HG03108 (cell line): ENCODE results near the gene INSR.
"Not testable (repeated sequence)": the region's sequence is repeated elsewhere in the genome, so short reads cannot be mapped to it uniquely, and the experiment has no call there.

Experiments used
- ATAC-seq: cut with Tn5 transposase; IDR thresholded peaks from one replicate; pipeline ENCODE4 v1.9.1; 2021; ENCODE audit warnings: moderate library complexity; ENCODE audit not compliant: unreplicated experiment

Gene INSR

GRCh38 chr19:7293762-7294557 lies at the start of gene INSR:
INSR (minus strand) TSS chr19:7294414; CDS start chr19:7293891, 523 bp downstream.
- ATAC-seq, result peak; percentile 66

GRCh38 chr19:7342143-7342542 lies 47.9 kb upstream of the INSR start:
- no peak for ATAC-seq

- ATAC-seq, result no peak
Measured at GRCh38 chr19:7340959-7341837, 47.0 kb upstream of the INSR start.

- peak; percentile 56 for ATAC-seq
Measured at GRCh38 chr19:7337380-7338194, 43.4 kb upstream of the INSR start.

GRCh38 chr19:7336321-7336973 lies 42.2 kb upstream of the INSR start:
- no peak for ATAC-seq

- no peak for ATAC-seq
Measured at GRCh38 chr19:7333198-7334118, 39.2 kb upstream of the INSR start.

- ATAC-seq, result no peak
Measured at GRCh38 chr19:7331446-7331845, 37.2 kb upstream of the INSR start.

GRCh38 chr19:7328647-7329046 lies 34.4 kb upstream of the INSR start:
- ATAC-seq, result no peak

- no peak for ATAC-seq
Measured at GRCh38 chr19:7327802-7328201, 33.6 kb upstream of the INSR start.

- ATAC-seq, result no peak
Measured at GRCh38 chr19:7326105-7326877, 32.1 kb upstream of the INSR start.

- ATAC-seq, result no peak
Measured at GRCh38 chr19:7318176-7318575, 24.0 kb upstream of the INSR start.

- no peak for ATAC-seq
Measured at GRCh38 chr19:7312816-7313215, 18.6 kb upstream of the INSR start.

GRCh38 chr19:7311911-7312310 lies 17.7 kb upstream of the INSR start:
- no peak for ATAC-seq

GRCh38 chr19:7308327-7308726 lies 14.1 kb upstream of the INSR start:
- ATAC-seq, result not testable (repeated sequence)

GRCh38 chr19:7307590-7308218 lies 13.5 kb upstream of the INSR start:
- ATAC-seq, result no peak

- ATAC-seq, result no peak
Measured at GRCh38 chr19:7304200-7304599, 10.0 kb upstream of the INSR start.

GRCh38 chr19:7303470-7303869 lies 9.3 kb upstream of the INSR start:
- ATAC-seq, result no peak

GRCh38 chr19:7301525-7301924 lies 7.3 kb upstream of the INSR start:
- no peak for ATAC-seq
